HL-60 (cell line): ENCODE results near the gene PPM1J.
A peak's percentile ranks its signal among the peaks of the same experiment; 100 is the strongest.

Experiments used
- DNase-seq, 2 experiments: peaks; one replicate each; pipeline ENCODE4 v3.0.0-alpha.2; 2010 to 2020; ENCODE audit warnings: low read depth in 1 of 2, low spot score in 1 of 2
- H3K27ac ChIP-seq: fragments of 250-450 bp; sonication (Bioruptor Pico); replicated peaks from 2 replicates; pipeline ENCODE4 v1.5.1; 2020; ENCODE audit warnings: mild to moderate bottlenecking, moderate library complexity
- H3K27me3 ChIP-seq: fragments of 250-450 bp; sonication (Bioruptor Pico); 2 replicates; pipeline ENCODE4 v1.5.1; 2021; ENCODE audit warnings: mild to moderate bottlenecking, moderate library complexity; ENCODE audit not compliant: insufficient read depth, poor library complexity, severe bottlenecking
- H3K4me3 ChIP-seq: replicated peaks from 2 replicates; pipeline ENCODE4 v1.5.1; 2011; ENCODE audit warnings: mild to moderate bottlenecking, control low read depth, low read length; ENCODE audit not compliant: insufficient read depth
- GABPA ChIP-seq: IDR thresholded peaks from 2 replicates; pipeline ENCODE4 v1.6.1; 2012; ENCODE audit warnings: low read depth
- POLR2AphosphoS5 ChIP-seq: IDR thresholded peaks from 2 replicates; pipeline ENCODE4 v1.6.1; 2012; ENCODE audit warnings: low read depth
- SPI1 ChIP-seq: IDR thresholded peaks from 2 replicates; pipeline ENCODE4 v1.6.1; 2012; ENCODE audit warnings: low read depth, mild to moderate bottlenecking, borderline replicate concordance
- TF ChIP-seq, protein P1 (sequence below): IDR thresholded peaks from 2 replicates; pipeline ENCODE4 v1.6.1; 2012; ENCODE audit warnings: low read depth; ENCODE audit not compliant: insufficient replicate concordance
- TF ChIP-seq, protein P2 (sequence below): IDR thresholded peaks from one replicate; pipeline ENCODE4 v1.5.1; 2011; ENCODE audit warnings: low read length, control low read depth, inconsistent platforms; ENCODE audit not compliant: insufficient read depth

The PPM1J gene

DNA sequence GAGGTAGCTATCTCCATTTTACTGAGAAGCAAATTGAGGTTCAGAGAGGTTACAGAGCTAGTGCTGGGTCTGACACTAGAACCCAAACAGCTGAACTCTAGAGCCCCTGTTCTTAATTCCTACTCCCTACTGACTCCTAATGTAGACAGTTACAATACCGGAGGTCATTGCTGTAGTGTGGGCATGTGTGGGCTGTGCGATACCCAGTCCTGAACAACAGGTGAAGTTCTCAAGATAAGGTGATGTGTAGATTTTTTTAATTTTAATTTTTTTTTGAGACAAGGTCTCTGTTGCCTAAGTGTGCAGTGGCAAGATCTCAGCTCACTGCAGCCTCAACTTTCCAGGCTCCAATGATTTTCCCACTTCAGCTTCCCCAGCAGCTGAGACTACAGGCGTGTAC is 6.6 kb downstream of the PPM1J start:
- TF ChIP-seq, protein P1, sequence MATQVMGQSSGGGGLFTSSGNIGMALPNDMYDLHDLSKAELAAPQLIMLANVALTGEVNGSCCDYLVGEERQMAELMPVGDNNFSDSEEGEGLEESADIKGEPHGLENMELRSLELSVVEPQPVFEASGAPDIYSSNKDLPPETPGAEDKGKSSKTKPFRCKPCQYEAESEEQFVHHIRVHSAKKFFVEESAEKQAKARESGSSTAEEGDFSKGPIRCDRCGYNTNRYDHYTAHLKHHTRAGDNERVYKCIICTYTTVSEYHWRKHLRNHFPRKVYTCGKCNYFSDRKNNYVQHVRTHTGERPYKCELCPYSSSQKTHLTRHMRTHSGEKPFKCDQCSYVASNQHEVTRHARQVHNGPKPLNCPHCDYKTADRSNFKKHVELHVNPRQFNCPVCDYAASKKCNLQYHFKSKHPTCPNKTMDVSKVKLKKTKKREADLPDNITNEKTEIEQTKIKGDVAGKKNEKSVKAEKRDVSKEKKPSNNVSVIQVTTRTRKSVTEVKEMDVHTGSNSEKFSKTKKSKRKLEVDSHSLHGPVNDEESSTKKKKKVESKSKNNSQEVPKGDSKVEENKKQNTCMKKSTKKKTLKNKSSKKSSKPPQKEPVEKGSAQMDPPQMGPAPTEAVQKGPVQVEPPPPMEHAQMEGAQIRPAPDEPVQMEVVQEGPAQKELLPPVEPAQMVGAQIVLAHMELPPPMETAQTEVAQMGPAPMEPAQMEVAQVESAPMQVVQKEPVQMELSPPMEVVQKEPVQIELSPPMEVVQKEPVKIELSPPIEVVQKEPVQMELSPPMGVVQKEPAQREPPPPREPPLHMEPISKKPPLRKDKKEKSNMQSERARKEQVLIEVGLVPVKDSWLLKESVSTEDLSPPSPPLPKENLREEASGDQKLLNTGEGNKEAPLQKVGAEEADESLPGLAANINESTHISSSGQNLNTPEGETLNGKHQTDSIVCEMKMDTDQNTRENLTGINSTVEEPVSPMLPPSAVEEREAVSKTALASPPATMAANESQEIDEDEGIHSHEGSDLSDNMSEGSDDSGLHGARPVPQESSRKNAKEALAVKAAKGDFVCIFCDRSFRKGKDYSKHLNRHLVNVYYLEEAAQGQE: no peak
- no peak for TF ChIP-seq GABPA
- no peak for TF ChIP-seq POLR2AphosphoS5
- no peak for TF ChIP-seq SPI1
- TF ChIP-seq, protein P2, sequence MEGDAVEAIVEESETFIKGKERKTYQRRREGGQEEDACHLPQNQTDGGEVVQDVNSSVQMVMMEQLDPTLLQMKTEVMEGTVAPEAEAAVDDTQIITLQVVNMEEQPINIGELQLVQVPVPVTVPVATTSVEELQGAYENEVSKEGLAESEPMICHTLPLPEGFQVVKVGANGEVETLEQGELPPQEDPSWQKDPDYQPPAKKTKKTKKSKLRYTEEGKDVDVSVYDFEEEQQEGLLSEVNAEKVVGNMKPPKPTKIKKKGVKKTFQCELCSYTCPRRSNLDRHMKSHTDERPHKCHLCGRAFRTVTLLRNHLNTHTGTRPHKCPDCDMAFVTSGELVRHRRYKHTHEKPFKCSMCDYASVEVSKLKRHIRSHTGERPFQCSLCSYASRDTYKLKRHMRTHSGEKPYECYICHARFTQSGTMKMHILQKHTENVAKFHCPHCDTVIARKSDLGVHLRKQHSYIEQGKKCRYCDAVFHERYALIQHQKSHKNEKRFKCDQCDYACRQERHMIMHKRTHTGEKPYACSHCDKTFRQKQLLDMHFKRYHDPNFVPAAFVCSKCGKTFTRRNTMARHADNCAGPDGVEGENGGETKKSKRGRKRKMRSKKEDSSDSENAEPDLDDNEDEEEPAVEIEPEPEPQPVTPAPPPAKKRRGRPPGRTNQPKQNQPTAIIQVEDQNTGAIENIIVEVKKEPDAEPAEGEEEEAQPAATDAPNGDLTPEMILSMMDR: no peak

GRCh38 chr1:112708002-112708448 is 7.1 kb downstream of the PPM1J start:
- TF ChIP-seq SPI1 (no peak), GABPA (no peak), POLR2AphosphoS5 (no peak)
- TF ChIP-seq, protein P2: no peak
- TF ChIP-seq, protein P1: no peak
- Histone ChIP-seq H3K27ac (no peak overlapping the region), H3K27me3 (peaks cover 40% of the 10 kb centered on the region), H3K4me3 (no peak overlapping the region)
- DNase-seq: no peak

More for the DNA sequence above, 6.6 kb downstream of the PPM1J start:
- DNase-seq: no peak
- Histone ChIP-seq H3K27ac (no peak overlapping the region), H3K27me3 (peaks cover 40% of the 10 kb centered on the region), H3K4me3 (no peak overlapping the region)

DNA sequence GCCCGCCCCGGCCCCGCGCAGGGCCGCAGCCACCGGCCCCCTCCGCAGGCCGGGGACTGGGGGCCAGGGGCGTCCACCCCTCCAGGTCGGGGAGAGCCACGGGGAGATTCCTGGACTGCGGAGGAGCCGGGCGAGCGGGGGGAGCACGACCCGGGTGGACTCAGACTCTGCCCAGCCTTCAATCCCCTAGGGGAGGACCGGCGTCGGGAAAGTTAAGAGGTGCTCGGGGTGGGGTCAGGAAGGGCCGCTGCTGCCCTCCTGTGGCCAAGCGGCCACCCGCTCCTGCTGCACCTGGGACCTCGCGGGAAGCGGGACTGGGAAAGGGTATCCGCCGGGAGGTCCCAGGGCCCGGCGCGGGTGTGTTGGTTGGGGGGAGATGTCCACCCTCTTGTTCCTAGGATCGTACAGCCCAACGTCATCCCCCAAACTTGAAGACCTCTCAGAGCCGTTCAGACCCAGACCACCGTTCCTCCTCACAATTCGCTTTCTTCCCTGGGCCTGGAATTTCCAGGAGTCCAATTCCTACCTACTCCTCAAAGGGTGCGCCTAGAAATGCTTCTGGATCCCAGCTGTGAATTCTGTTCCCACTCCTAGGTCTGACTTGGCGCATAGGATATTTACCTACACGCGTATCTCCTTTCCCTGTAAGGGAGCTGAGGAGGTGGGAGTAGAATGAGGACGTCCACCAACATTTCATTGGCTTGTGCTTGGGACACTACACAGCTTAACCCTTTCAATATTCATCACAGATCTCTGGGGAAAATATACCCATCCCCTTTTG is 7.7 kb downstream of the PPM1J start:
- no peak overlapping the region for H3K27ac ChIP-seq
- peaks cover 37% of the 10 kb centered on the region for H3K27me3 ChIP-seq
- peak; percentile 55 to 61 for DNase-seq
- H3K4me3 ChIP-seq: peak overlapping the region; percentile 51
- TF ChIP-seq, protein P2: peak; percentile 74
- TF ChIP-seq, protein P1: no peak
- TF ChIP-seq GABPA (no peak), POLR2AphosphoS5 (no peak), SPI1 (no peak)
